ENCODE data around the gene PKNOX2.

Gene PKNOX2

DNA sequence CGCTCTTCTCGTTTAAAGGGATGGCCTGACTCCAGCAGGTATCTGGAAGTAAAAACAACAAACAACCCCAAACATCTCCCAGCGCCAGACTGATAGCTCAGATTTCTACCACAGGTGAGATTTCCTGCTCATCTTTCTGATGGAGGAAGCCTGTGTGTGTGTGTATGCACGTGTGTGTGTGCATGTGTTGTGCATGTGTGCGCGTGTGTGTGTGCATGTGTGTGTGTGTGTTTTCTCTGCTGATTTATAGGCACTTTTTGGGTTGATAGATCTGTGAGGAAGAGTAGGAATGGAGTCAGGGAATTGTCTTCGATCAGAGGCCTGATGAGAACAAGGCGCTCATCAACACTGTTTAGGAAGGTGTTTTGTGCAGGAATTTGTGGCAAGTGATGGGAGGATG is 103.0 kb downstream of the PKNOX2 start:
- H3K36me3 ChIP-seq (ENCODE audit: insufficient read depth, low read length) = no peaks in the 10 kb centered on the region
- no peaks in the 10 kb centered on the region for H3K9me3 ChIP-seq (ENCODE audit: insufficient read depth, low read depth, low read length)
- no peak overlapping the region for H3K27ac ChIP-seq (ENCODE audit: low read depth, low read length)
- WGBS = 92% methylated on average over 8 of the region's 8 CpGs
- no peak overlapping the region for H3K4me3 ChIP-seq (ENCODE audit: low read length)
- no peak overlapping the region for H3K9ac ChIP-seq (ENCODE audit: low read depth, low read length)
- H3K4me1 ChIP-seq (ENCODE audit: insufficient read depth, low read length) = peaks cover 14% of the 10 kb centered on the region
- peaks cover 16% of the 10 kb centered on the region; the same call in 1 of the 2 replicates for H3K27me3 ChIP-seq (ENCODE audit: insufficient read depth, low read length)

DNA sequence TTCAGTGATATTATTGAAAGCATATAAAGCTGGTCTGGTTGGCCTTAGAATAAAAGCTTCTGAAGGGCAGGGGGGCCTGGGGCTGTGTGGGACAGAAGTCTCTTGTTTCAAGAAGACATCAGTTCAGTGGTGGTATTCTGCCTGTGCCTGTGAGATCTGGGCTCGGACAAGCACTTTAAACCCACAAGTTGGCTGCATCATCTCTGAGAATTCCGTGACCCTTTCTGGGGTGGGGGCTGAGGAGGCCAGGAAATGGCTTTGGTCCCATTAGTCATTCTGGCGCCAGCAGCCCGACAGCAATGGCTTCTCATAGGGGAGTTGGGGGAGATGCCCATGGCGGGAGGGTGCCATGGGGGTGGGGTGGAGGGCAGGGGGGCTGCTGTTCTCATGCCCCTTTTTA is 104.1 kb downstream of the PKNOX2 start:
- Histone ChIP-seq H3K9ac (ENCODE audit: low read depth, low read length) (no peak overlapping the region), H3K4me1 (ENCODE audit: insufficient read depth, low read length) (peaks cover 16% of the 10 kb centered on the region), H3K27me3 (ENCODE audit: insufficient read depth, low read length) (peaks cover 8% of the 10 kb centered on the region; the same call in 1 of the 2 replicates), H3K4me3 (ENCODE audit: low read length) (no peak overlapping the region), H3K36me3 (ENCODE audit: insufficient read depth, low read length) (no peaks in the 10 kb centered on the region), H3K9me3 (ENCODE audit: insufficient read depth, low read depth, low read length) (no peaks in the 10 kb centered on the region), H3K27ac (ENCODE audit: low read depth, low read length) (no peak overlapping the region)
- WGBS = 90% methylated on average over 5 of the region's 5 CpGs

DNA sequence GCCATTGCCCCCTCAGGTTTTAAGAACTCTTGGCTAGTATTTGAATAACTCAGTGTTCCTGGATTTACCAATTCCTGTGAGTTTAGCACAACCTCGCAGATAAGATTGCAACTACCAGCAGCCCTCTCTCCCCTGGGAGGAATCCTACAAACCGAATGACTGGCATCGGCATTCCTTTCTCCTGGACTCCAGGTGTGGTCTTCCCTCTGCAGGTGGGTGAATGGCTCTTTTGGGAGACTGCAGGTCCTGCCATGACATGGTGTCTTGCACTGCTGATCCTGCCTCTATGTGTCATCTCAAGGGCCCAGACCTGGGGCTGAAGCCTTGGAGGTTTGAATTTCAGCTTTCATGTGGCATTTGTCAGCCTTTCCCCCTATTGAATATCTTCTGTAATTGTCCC is 105.6 kb downstream of the PKNOX2 start:
- no peaks in the 10 kb centered on the region for H3K9me3 ChIP-seq (ENCODE audit: insufficient read depth, low read depth, low read length)
- H3K27ac ChIP-seq (ENCODE audit: low read depth, low read length) = no peak overlapping the region
- H3K4me3 ChIP-seq (ENCODE audit: low read length) = no peak overlapping the region
- no peak overlapping the region for H3K9ac ChIP-seq (ENCODE audit: low read depth, low read length)
- H3K4me1 ChIP-seq (ENCODE audit: insufficient read depth, low read length) = peaks cover 16% of the 10 kb centered on the region
- no peaks in the 10 kb centered on the region for H3K36me3 ChIP-seq (ENCODE audit: insufficient read depth, low read length)
- 86% methylated on average over 3 of the region's 3 CpGs for WGBS
- H3K27me3 ChIP-seq (ENCODE audit: insufficient read depth, low read length) = 0 out of 2 replicates have a peak, but pooled peaks cover 3% of the 10 kb centered on the region

DNA sequence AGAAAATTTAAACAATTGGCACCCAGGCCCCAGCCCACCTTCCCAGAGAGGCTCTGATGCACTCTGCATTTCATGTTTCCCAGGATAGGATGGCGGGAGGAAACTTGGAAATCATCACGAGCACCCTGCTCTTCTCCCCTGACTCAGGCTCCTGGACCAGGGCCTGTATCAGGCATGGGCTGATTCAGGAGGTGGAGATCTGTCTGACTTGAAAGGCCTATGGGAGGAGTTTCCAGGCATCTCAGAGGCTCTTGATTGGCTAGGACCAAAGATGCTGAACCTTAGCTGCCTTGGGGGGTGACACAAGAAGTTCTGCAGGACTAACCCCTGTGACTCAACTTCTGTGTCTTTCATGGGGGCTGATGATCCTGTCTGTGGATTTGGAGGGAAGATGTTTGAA is 106.2 kb downstream of the PKNOX2 start:
- H3K4me3 ChIP-seq (ENCODE audit: low read length) = no peak overlapping the region
- no peaks in the 10 kb centered on the region for H3K36me3 ChIP-seq (ENCODE audit: insufficient read depth, low read length)
- H3K27me3 ChIP-seq (ENCODE audit: insufficient read depth, low read length) = 0 out of 2 replicates have a peak, but pooled peaks cover 3% of the 10 kb centered on the region
- 88% methylated on average over 2 of the region's 2 CpGs for WGBS
- H3K27ac ChIP-seq (ENCODE audit: low read depth, low read length) = no peak overlapping the region
- H3K9ac ChIP-seq (ENCODE audit: low read depth, low read length) = no peak overlapping the region
- H3K9me3 ChIP-seq (ENCODE audit: insufficient read depth, low read depth, low read length) = no peaks in the 10 kb centered on the region
- peaks cover 16% of the 10 kb centered on the region for H3K4me1 ChIP-seq (ENCODE audit: insufficient read depth, low read length)

DNA sequence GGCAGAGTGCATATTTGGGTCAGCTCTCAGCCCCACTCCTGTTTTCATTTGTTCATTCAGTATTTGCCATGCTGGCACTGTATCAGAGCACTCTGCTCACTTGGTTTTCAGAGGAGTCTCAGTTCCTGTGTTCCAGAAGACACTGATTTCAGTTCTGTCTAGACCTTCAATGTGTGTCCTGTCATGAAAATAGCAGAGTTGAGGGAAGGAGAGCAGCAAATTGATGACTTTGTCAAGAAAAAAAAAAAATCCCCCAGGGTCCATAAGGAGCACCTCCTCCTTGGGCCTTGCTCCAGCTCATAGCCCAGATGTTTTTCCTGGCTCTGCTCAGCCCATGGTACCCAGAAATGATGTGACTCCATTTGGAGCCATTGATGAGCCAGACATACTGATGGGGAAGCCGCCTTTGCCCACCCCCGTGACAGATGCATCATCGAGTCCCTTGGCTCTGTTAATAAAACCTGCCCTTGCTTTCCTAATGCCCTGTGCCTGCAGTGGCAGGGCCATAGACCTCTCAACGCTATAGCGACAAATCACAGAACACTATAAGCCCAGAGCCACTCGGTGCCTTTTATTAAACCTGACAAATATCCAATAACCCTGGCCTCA is 107.0 kb downstream of the PKNOX2 start:
- Histone ChIP-seq H3K27ac (ENCODE audit: low read depth, low read length) (no peak overlapping the region), H3K27me3 (ENCODE audit: insufficient read depth, low read length) (no peaks in the 10 kb centered on the region), H3K4me1 (ENCODE audit: insufficient read depth, low read length) (peaks cover 16% of the 10 kb centered on the region), H3K4me3 (ENCODE audit: low read length) (no peak overlapping the region), H3K9ac (ENCODE audit: low read depth, low read length) (no peak overlapping the region), H3K9me3 (ENCODE audit: insufficient read depth, low read depth, low read length) (no peaks in the 10 kb centered on the region), H3K36me3 (ENCODE audit: insufficient read depth, low read length) (no peaks in the 10 kb centered on the region)
- WGBS = 93% methylated on average over 6 of the region's 6 CpGs

DNA sequence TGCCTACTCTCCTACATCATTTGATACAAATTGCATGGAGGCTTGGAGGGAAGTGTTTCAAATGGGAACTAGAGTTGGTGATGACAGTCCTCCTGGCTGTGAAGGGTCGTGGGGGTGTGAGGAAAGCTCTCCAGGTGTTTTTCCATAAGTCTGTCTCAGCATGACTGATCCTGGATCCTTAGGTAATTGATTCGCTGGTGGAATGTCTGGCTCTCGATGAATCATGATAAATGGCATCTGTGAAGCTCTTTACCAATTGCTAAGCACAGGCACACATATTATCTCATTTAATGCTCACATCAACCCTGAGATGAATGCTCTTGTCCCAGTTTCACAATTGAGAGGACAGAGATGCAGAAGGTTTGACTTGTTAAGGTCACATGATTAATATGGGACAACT is 107.5 kb downstream of the PKNOX2 start:
- 90% methylated on average over 3 of the region's 3 CpGs for WGBS
- Histone ChIP-seq H3K4me3 (ENCODE audit: low read length) (no peak overlapping the region), H3K9ac (ENCODE audit: low read depth, low read length) (no peak overlapping the region), H3K27ac (ENCODE audit: low read depth, low read length) (no peak overlapping the region), H3K9me3 (ENCODE audit: insufficient read depth, low read depth, low read length) (no peaks in the 10 kb centered on the region), H3K4me1 (ENCODE audit: insufficient read depth, low read length) (peaks cover 16% of the 10 kb centered on the region), H3K36me3 (ENCODE audit: insufficient read depth, low read length) (no peaks in the 10 kb centered on the region), H3K27me3 (ENCODE audit: insufficient read depth, low read length) (no peaks in the 10 kb centered on the region)

DNA sequence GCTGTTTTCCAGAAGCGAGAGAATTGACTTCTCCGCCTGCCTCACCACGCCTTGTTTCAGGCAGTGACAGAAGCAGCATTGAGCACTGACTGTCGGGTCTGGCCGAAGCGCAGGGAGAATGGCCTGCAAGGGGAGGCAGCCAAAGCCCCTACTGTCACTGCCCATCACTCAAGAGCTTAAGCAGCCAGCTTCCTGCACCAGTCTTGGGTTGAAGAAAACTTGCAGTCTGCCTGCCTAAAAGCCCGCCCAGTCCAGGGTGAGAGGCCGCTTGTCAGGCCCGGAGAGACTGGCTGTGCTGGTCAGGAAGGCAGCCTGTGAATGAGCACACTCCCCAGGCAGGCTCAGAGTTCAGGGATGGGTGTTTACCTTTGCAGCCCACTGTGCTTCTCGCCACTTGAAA is 108.3 kb downstream of the PKNOX2 start:
- no peaks in the 10 kb centered on the region for H3K27me3 ChIP-seq (ENCODE audit: insufficient read depth, low read length)
- peak overlapping the region; percentile 20; the same call in 1 of the 2 replicates for H3K27ac ChIP-seq (ENCODE audit: low read depth, low read length)
- H3K4me3 ChIP-seq (ENCODE audit: low read length) = no peak overlapping the region
- H3K36me3 ChIP-seq (ENCODE audit: insufficient read depth, low read length) = no peaks in the 10 kb centered on the region
- H3K9ac ChIP-seq (ENCODE audit: low read depth, low read length) = no peak overlapping the region
- 75% methylated on average over 10 of the region's 10 CpGs for WGBS
- peaks cover 16% of the 10 kb centered on the region for H3K4me1 ChIP-seq (ENCODE audit: insufficient read depth, low read length)
- H3K9me3 ChIP-seq (ENCODE audit: insufficient read depth, low read depth, low read length) = no peaks in the 10 kb centered on the region

DNA sequence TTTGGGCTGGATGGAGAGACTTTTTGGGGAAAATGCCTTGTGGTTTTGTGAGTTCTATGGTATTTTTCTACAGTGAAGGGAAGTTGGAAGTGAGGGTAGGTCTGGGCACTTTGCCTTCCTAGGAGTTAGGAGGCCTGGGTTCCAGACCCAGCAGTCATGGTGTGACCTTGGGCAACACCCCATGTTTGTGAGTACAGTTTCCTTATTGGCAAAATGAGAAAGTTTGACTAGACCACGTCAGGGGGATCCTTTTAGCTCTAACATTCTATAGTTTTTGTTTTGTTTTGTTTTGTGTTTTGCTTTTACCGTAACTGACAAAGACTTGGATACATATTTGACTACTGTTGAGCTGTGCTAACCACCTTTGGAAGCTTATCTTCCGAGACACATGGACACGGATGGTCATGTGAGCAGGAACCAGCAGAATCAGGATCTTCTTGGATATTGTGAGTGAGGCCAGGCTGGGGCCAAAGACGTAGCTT is 109.0 kb downstream of the PKNOX2 start:
- Histone ChIP-seq H3K27ac (ENCODE audit: low read depth, low read length) (no peak overlapping the region), H3K4me3 (ENCODE audit: low read length) (no peak overlapping the region), H3K9me3 (ENCODE audit: insufficient read depth, low read depth, low read length) (no peaks in the 10 kb centered on the region), H3K4me1 (ENCODE audit: insufficient read depth, low read length) (peaks cover 12% of the 10 kb centered on the region), H3K36me3 (ENCODE audit: insufficient read depth, low read length) (no peaks in the 10 kb centered on the region), H3K27me3 (ENCODE audit: insufficient read depth, low read length) (no peaks in the 10 kb centered on the region), H3K9ac (ENCODE audit: low read depth, low read length) (no peak overlapping the region)
- WGBS = 88% methylated on average over 5 of the region's 5 CpGs

DNA sequence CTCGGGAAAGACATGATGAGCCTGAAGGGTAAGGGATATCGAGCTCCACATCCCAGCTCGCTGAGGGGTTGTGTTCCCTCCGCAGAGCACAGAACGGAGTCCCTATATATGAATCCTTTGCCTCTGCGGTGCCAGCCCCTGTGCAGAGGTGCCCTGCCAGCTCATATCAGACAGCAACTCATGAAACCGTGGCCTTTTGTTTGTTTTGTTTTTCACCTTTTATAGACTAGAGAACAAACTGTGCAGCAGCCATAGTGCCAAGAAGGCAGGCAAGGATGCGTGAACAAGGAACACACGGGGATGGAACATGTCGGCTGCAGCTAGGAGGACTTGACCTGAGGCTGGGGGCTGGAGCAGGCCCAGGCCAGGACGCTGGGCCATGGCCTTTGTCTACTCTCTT is 109.8 kb downstream of the PKNOX2 start:
- Histone ChIP-seq H3K4me1 (ENCODE audit: insufficient read depth, low read length) (peaks cover 11% of the 10 kb centered on the region), H3K27me3 (ENCODE audit: insufficient read depth, low read length) (no peaks in the 10 kb centered on the region), H3K4me3 (ENCODE audit: low read length) (no peak overlapping the region), H3K9me3 (ENCODE audit: insufficient read depth, low read depth, low read length) (no peaks in the 10 kb centered on the region), H3K36me3 (ENCODE audit: insufficient read depth, low read length) (no peaks in the 10 kb centered on the region), H3K9ac (ENCODE audit: low read depth, low read length) (no peak overlapping the region), H3K27ac (ENCODE audit: low read depth, low read length) (no peak overlapping the region)
- 93% methylated on average over 11 of the region's 11 CpGs for WGBS

DNA sequence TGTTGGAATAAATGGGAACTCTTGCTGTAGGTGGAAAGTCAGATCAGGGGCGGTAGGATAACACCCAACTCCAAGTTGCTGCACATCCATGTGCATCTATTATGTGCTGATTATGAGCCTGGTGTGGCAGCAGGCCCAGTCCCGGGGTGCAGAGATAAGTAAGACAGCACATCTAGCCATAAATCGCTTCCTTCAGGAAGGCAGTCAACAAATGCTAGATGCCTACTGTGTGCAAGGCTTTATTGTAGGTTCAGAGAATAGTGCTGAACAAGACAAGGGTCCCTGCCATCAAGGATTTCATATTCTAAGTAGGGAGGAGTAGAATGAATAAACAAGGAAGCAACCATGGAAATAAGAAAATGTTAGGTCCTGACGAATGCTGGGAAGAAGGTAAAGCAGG is 110.2 kb downstream of the PKNOX2 start:
- Histone ChIP-seq H3K36me3 (ENCODE audit: insufficient read depth, low read length) (no peaks in the 10 kb centered on the region), H3K9me3 (ENCODE audit: insufficient read depth, low read depth, low read length) (no peaks in the 10 kb centered on the region), H3K27ac (ENCODE audit: low read depth, low read length) (no peak overlapping the region), H3K4me3 (ENCODE audit: low read length) (no peak overlapping the region), H3K27me3 (ENCODE audit: insufficient read depth, low read length) (no peaks in the 10 kb centered on the region), H3K9ac (ENCODE audit: low read depth, low read length) (no peak overlapping the region), H3K4me1 (ENCODE audit: insufficient read depth, low read length) (peaks cover 11% of the 10 kb centered on the region)
- WGBS = 91% methylated on average over 4 of the region's 4 CpGs

DNA sequence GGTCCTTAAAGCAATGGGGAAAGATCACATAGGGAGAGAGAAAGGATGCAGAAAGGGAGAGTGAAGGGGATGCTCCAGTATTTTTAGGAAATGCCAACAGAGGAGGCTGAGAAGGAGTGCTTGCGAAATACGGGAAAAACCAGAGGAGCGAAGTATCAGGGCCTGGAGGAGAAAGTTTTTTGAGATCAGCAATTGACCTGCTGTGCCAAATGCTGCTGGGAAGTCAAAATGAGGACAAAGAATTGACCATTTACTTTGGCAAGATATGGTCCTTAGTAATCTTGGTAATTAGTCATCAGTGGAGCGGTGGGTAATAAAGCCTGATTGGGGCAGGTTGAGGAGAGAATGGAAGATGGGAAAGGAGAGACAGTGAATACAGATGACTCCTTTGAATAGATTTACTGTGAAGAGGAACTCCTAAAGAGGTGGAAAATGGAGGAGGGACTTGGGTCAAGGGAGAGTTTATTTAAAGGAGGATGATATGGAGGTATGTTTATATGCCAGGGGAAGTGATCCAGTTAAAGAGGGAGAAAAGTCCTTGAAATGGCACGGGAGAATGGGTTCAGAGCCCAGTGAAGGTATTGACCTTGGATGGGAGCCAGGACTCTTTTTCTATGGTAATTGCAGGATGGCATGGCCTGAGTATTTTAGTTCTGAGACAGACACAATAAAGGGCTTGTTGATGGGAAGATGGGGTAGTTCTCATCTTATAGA is 111.5 kb downstream of the PKNOX2 start:
- WGBS = 92% methylated on average over 5 of the region's 5 CpGs
- H3K36me3 ChIP-seq (ENCODE audit: insufficient read depth, low read length) = no peaks in the 10 kb centered on the region

More for the DNA sequence above, 111.5 kb downstream of the PKNOX2 start:
- Histone ChIP-seq H3K9ac (ENCODE audit: low read depth, low read length) (no peak overlapping the region), H3K9me3 (ENCODE audit: insufficient read depth, low read depth, low read length) (no peaks in the 10 kb centered on the region), H3K4me1 (ENCODE audit: insufficient read depth, low read length) (peaks cover 11% of the 10 kb centered on the region), H3K4me3 (ENCODE audit: low read length) (no peak overlapping the region), H3K27me3 (ENCODE audit: insufficient read depth, low read length) (no peaks in the 10 kb centered on the region), H3K27ac (ENCODE audit: low read depth, low read length) (no peak overlapping the region)
